GM23248 (cell line): ENCODE results near the gene RIOK1. TPM values are rescaled to one million over a fixed set of nuclear protein-coding genes. Genes with fewer than 3 reads are reported as not detected.

Experiments
- DNase-seq: peaks from one replicate; pipeline ENCODE4 v3.0.0-alpha.2; 2015
- H2AFZ ChIP-seq: fragments of 200-600 bp; sonication (generic); 2 replicates; pipeline ENCODE4 v1.6.1; 2016; ENCODE audit warnings: antibody characterized with exemption
- H3F3A ChIP-seq: fragments of 200-600 bp; sonication (generic); 2 replicates; pipeline ENCODE4 v1.6.1; 2016; ENCODE audit warnings: mild to moderate bottlenecking, antibody characterized with exemption, mixed run types; ENCODE audit not compliant: insufficient read depth
- H3K27ac ChIP-seq: fragments of 200-600 bp; sonication (generic); 2 replicates; pipeline ENCODE4 v1.5.1; 2016; ENCODE audit warnings: mild to moderate bottlenecking
- H3K27me3 ChIP-seq: fragments of 200-600 bp; sonication (generic); replicated peaks from 2 replicates; pipeline ENCODE4 v1.6.1; 2016; ENCODE audit warnings: mild to moderate bottlenecking; ENCODE audit not compliant: insufficient read depth
- H3K36me3 ChIP-seq: fragments of 200-600 bp; sonication (generic); 2 replicates; pipeline ENCODE4 v1.6.1; 2016; ENCODE audit warnings: low read depth, mild to moderate bottlenecking
- H3K4me1 ChIP-seq: fragments of 200-600 bp; sonication (generic); 2 replicates; pipeline ENCODE4 v1.6.1; 2016; ENCODE audit warnings: mild to moderate bottlenecking; ENCODE audit not compliant: insufficient read depth
- H3K4me2 ChIP-seq: fragments of 200-600 bp; sonication (generic); one replicate; pipeline ENCODE4 v1.6.1; 2016; ENCODE audit warnings: mild to moderate bottlenecking; ENCODE audit not compliant: unreplicated experiment
- H3K4me3 ChIP-seq: fragments of 200-600 bp; sonication (generic); 2 replicates; pipeline ENCODE4 v1.5.1; 2016; ENCODE audit warnings: mild to moderate bottlenecking
- H3K79me2 ChIP-seq: fragments of 200-600 bp; sonication (generic); 2 replicates; pipeline ENCODE4 v1.6.1; 2016; ENCODE audit warnings: mild to moderate bottlenecking; ENCODE audit not compliant: insufficient read depth
- H3K9ac ChIP-seq: fragments of 200-600 bp; sonication (generic); 2 replicates; pipeline ENCODE4 v1.6.1; 2016; ENCODE audit warnings: mild to moderate bottlenecking
- H3K9me2 ChIP-seq: fragments of 200-600 bp; sonication (generic); 2 replicates; pipeline ENCODE4 v1.6.1; 2016; ENCODE audit warnings: mixed run types, mild to moderate bottlenecking, moderate library complexity; ENCODE audit not compliant: insufficient read depth
- H3K9me3 ChIP-seq: fragments of 200-600 bp; sonication (generic); one replicate; pipeline ENCODE4 v1.6.1; 2017; ENCODE audit warnings: low read depth
- H4K20me1 ChIP-seq: fragments of 200-600 bp; sonication (generic); 2 replicates; pipeline ENCODE4 v1.6.0; 2016; ENCODE audit not compliant: insufficient read depth
- EZH2 ChIP-seq: fragments of 200-600 bp; sonication (generic); IDR thresholded peaks from 2 replicates; pipeline ENCODE4 v1.6.1; 2018; ENCODE audit warnings: antibody characterized with exemption, mild to moderate bottlenecking; ENCODE audit not compliant: insufficient read depth, poor library complexity, severe bottlenecking
- EZH2phosphoT487 ChIP-seq: fragments of 200-600 bp; sonication (generic); IDR thresholded peaks from 2 replicates; pipeline ENCODE4 v1.6.1; 2018; ENCODE audit warnings: antibody characterized with exemption, moderate library complexity, mild to moderate bottlenecking, low read depth; ENCODE audit not compliant: insufficient read depth
- WGBS, 2 experiments: methylation state at CpG; one replicate each; pipeline ENCODE4 v1.1.6; 2015 to 2017; ENCODE audit warnings: low lambda C conversion rate in 2 of 2, low coverage in 1 of 2; ENCODE audit errors: missing lambda C conversion rate in 2 of 2; 5-methylcytosine and 5-hydroxymethylcytosine counted together
- in situ Hi-C: fragments of 300-500 bp; cut with MboI; formaldehyde crosslinking; loops from 2 replicates; pipeline ENCODE4 v1.15.0; 2020
- polyA plus RNA-seq: library from polyadenylated mRNA; unstranded; fragments of >200 nt; fragmentation: Nextera tagmentation; extraction: Ambion mirVana; gene quantifications from 2 replicates; pipeline ENCODE4 v1.2.1, GENCODE V29; 2016
- total RNA-seq: library from RNA; depleted of rRNA; stranded (reverse); fragments of >200 nt; shearing (Covaris generic); gene quantifications from 2 replicates; pipeline ENCODE4 v1.2.3, GENCODE V29; 2014; rRNA removed

RIOK1 gene
- total and polyA plus RNA-seq, 2 experiments from 2014 or later: 22.4 to 22.5 TPM

- H3F3A ChIP-seq: no peaks in the 10 kb centered on the region
- in situ Hi-C loops: no loop called here
- H3K9ac ChIP-seq: no peak overlapping the region
- H3K36me3 ChIP-seq: no peaks in the 10 kb centered on the region
- WGBS, 2 experiments: 61 to 67% methylated on average over 4 of the region's 4 CpGs
- 0 out of 2 replicates have a peak, but pooled peaks cover 6% of the 10 kb centered on the region for H3K4me1 ChIP-seq
- H2AFZ ChIP-seq: 0 out of 2 replicates have a peak overlapping the region, but pooled peaks have one; percentile 23
- H3K4me2 ChIP-seq: no peak overlapping the region
- H3K27me3 ChIP-seq: no peaks in the 10 kb centered on the region
- peak; percentile 73 for DNase-seq
- H4K20me1 ChIP-seq: no peaks in the 10 kb centered on the region
- H3K79me2 ChIP-seq: no peaks in the 10 kb centered on the region
- TF ChIP-seq EZH2 (no peak), EZH2phosphoT487 (no peak)
- H3K9me3 ChIP-seq: no peaks in the 10 kb centered on the region
- H3K9me2 ChIP-seq: no peaks in the 10 kb centered on the region
- no peak overlapping the region for H3K4me3 ChIP-seq
- no peak overlapping the region for H3K27ac ChIP-seq
Observed at GRCh38 chr6:7461416-7461815, 71.8 kb downstream of the RIOK1 start.

GRCh38 chr6:7463785-7464184, 74.2 kb downstream of the RIOK1 start:
- no peaks in the 10 kb centered on the region for H3K36me3 ChIP-seq
- 23 to 24% methylated on average over 4 of the region's 4 CpGs for WGBS, 2 experiments
- H3K79me2 ChIP-seq: no peaks in the 10 kb centered on the region
- in situ Hi-C loops: no loop called here
- 0 out of 2 replicates have a peak, but pooled peaks cover 6% of the 10 kb centered on the region for H3F3A ChIP-seq
- H3K9me3 ChIP-seq: no peaks in the 10 kb centered on the region
- no peaks in the 10 kb centered on the region for H3K9me2 ChIP-seq
- H3K4me1 ChIP-seq: peaks cover 15% of the 10 kb centered on the region
- H2AFZ ChIP-seq: peak overlapping the region; percentile 48
- TF ChIP-seq EZH2phosphoT487: no peak
- no peak for TF ChIP-seq EZH2
- H3K27ac ChIP-seq: no peak overlapping the region
- no peaks in the 10 kb centered on the region for H3K27me3 ChIP-seq
- peak; percentile 49 for DNase-seq
- H3K4me2 ChIP-seq: no peak overlapping the region
- no peak overlapping the region for H3K9ac ChIP-seq
- H4K20me1 ChIP-seq: no peaks in the 10 kb centered on the region
- no peak overlapping the region for H3K4me3 ChIP-seq

GRCh38 chr6:7467007-7467897, 77.6 kb downstream of the RIOK1 start:
- DNase-seq: peak; percentile 28
- no peak overlapping the region for H2AFZ ChIP-seq
- no peaks in the 10 kb centered on the region for H4K20me1 ChIP-seq
- H3K27ac ChIP-seq: no peak overlapping the region
- H3K27me3 ChIP-seq: no peaks in the 10 kb centered on the region
- in situ Hi-C loops: no loop called here
- H3K9me3 ChIP-seq: no peaks in the 10 kb centered on the region
- no peak overlapping the region for H3K4me2 ChIP-seq
- WGBS, 2 experiments: 45 to 48% methylated on average over 13 of the region's 13 CpGs
- H3K4me1 ChIP-seq: peaks cover 26% of the 10 kb centered on the region
- no peak overlapping the region for H3K4me3 ChIP-seq
- 0 out of 2 replicates have a peak, but pooled peaks cover 6% of the 10 kb centered on the region for H3F3A ChIP-seq
- no peaks in the 10 kb centered on the region for H3K9me2 ChIP-seq
- H3K36me3 ChIP-seq: no peaks in the 10 kb centered on the region
- no peak overlapping the region for H3K9ac ChIP-seq
- H3K79me2 ChIP-seq: no peaks in the 10 kb centered on the region
- TF ChIP-seq EZH2 (no peak), EZH2phosphoT487 (no peak)

Other genes with a start within 250 kb of the RIOK1 start
- 129 and 180 TPM in 2 replicates for gene SSR1, start 76.6 kb upstream of the RIOK1 start, total RNA-seq
- gene SSR1, start 76.6 kb upstream of the RIOK1 start, polyA plus RNA-seq: 241 and 257 TPM in 2 replicates
- not detected in 2 replicates for gene CAGE1, start 66 bp upstream of the RIOK1 start, total RNA-seq
- gene CAGE1, start 66 bp upstream of the RIOK1 start, polyA plus RNA-seq: not detected in 2 replicates
- gene DSP, start 151.9 kb downstream of the RIOK1 start, total RNA-seq: 108 and 110 TPM in 2 replicates
- gene DSP, start 151.9 kb downstream of the RIOK1 start, polyA plus RNA-seq: 76.4 and 78.1 TPM in 2 replicates
- gene SNRNP48, start 200.4 kb downstream of the RIOK1 start, total RNA-seq: 9.9 and 13.1 TPM in 2 replicates
- gene SNRNP48, start 200.4 kb downstream of the RIOK1 start, polyA plus RNA-seq: 9.7 and 11.5 TPM in 2 replicates